Choroid plexus epithelial cell (primary cell): ENCODE measurements around the gene KCNAB1.

Experiments
- DNase-seq: peaks from one replicate; pipeline ENCODE4 v3.0.0-alpha.2; 2010; ENCODE audit warnings: low read depth
- H3K4me3 ChIP-seq: 2 replicates; pipeline ENCODE4 v1.5.1; 2011; ENCODE audit warnings: low read depth, mild to moderate bottlenecking, control low read depth, low read length, moderate library complexity
- CTCF ChIP-seq: conservative IDR thresholded peaks from 2 replicates; pipeline ENCODE4 v1.5.1; 2011; ENCODE audit warnings: low read depth, mild to moderate bottlenecking, control low read depth, inconsistent platforms, low read length, moderate library complexity

The KCNAB1 gene

GRCh38 chr3:156409694-156410093 is 289.3 kb downstream of the KCNAB1 start:
- H3K4me3 ChIP-seq: no peak overlapping the region
- no peak for DNase-seq
- no peak for TF ChIP-seq CTCF

GRCh38 chr3:156412600-156412999 is 292.2 kb downstream of the KCNAB1 start:
- H3K4me3 ChIP-seq: no peak overlapping the region
- no peak for DNase-seq
- no peak for TF ChIP-seq CTCF

GRCh38 chr3:156413293-156413892 is 293.0 kb downstream of the KCNAB1 start:
- no peak overlapping the region for H3K4me3 ChIP-seq
- TF ChIP-seq CTCF: no peak
- DNase-seq: no peak

GRCh38 chr3:156416846-156417558 is 296.6 kb downstream of the KCNAB1 start:
- no peak for TF ChIP-seq CTCF
- DNase-seq: no peak
- H3K4me3 ChIP-seq: no peak overlapping the region

GRCh38 chr3:156417559-156418132 is 297.3 kb downstream of the KCNAB1 start:
- DNase-seq: no peak
- TF ChIP-seq CTCF: no peak
- no peak overlapping the region for H3K4me3 ChIP-seq

GRCh38 chr3:156418428-156418827 is 298.1 kb downstream of the KCNAB1 start:
- no peak overlapping the region for H3K4me3 ChIP-seq
- no peak for TF ChIP-seq CTCF
- no peak for DNase-seq

- DNase-seq: no peak
- TF ChIP-seq CTCF: no peak
- H3K4me3 ChIP-seq: no peak overlapping the region
Measured at GRCh38 chr3:156421534-156421933, 301.2 kb downstream of the KCNAB1 start.
